Endometrial microvascular endothelial cells (primary cell): ENCODE measurements around the gene PLCL1. TPM values are rescaled to one million over a fixed set of nuclear protein-coding genes. Genes with fewer than 3 reads are reported as not detected.
"Not testable (repeated sequence)": the region's sequence is repeated elsewhere in the genome, so short reads cannot be mapped to it uniquely, and the experiment has no call there.

Source experiments
- in situ Hi-C: cut with HindIII; loops from 2 replicates; pipeline ENCODE4 v1.10.0; 2017; ENCODE audit warnings: low sequenced_read_pairs, low pct_unique_long_range_greater_than_20kb; ENCODE audit errors: inconsistent ontology term
- total RNA-seq: library from RNA; depleted of rRNA; stranded (reverse); fragments of >200 nt; gene quantifications from one replicate; pipeline ENCODE4 v1.2.3, GENCODE V29; 2015; ENCODE audit errors: inconsistent ontology term

PLCL1 gene
- total RNA-seq, 1 donor from 2014 or later = 0.65 TPM

- in situ Hi-C loops = no loop called here
These were observed 200.8 kb downstream of the PLCL1 start for GRCh38 chr2:198004921-198005829.

GRCh38 chr2:198006733-198007132 is 202.3 kb downstream of the PLCL1 start:
- in situ Hi-C loops = no loop called here

- in situ Hi-C loops = no loop called here
These were observed 203.8 kb downstream of the PLCL1 start for GRCh38 chr2:198008230-198008629.

GRCh38 chr2:198012025-198012424 is 207.6 kb downstream of the PLCL1 start:
- in situ Hi-C loops = no loop called here

- in situ Hi-C loops = no loop called here
These were observed 211.8 kb downstream of the PLCL1 start for GRCh38 chr2:198016243-198016642.

- in situ Hi-C loops = no loop called here
These were observed 212.7 kb downstream of the PLCL1 start for GRCh38 chr2:198017068-198017467.

GRCh38 chr2:198028955-198029354 is 224.6 kb downstream of the PLCL1 start:
- in situ Hi-C loops = no loop called here

- in situ Hi-C loops = not testable (repeated sequence)
These were observed 225.2 kb downstream of the PLCL1 start for GRCh38 chr2:198029576-198029975.

GRCh38 chr2:198033626-198034025 is 229.2 kb downstream of the PLCL1 start:
- in situ Hi-C loops = no loop called here

- in situ Hi-C loops = no loop called here
These were observed 231.9 kb downstream of the PLCL1 start for GRCh38 chr2:198036029-198036879.

GRCh38 chr2:198040835-198041234 is 236.4 kb downstream of the PLCL1 start:
- in situ Hi-C loops = no loop called here

GRCh38 chr2:198042189-198042588 is 237.8 kb downstream of the PLCL1 start:
- in situ Hi-C loops = no loop called here

- in situ Hi-C loops = no loop called here
These were observed 240.4 kb downstream of the PLCL1 start for GRCh38 chr2:198044777-198045176.

GRCh38 chr2:198045227-198045626 is 240.8 kb downstream of the PLCL1 start:
- in situ Hi-C loops = no loop called here

GRCh38 chr2:198052741-198053140 is 248.3 kb downstream of the PLCL1 start:
- in situ Hi-C loops = no loop called here

GRCh38 chr2:198053148-198053547 is 248.8 kb downstream of the PLCL1 start:
- in situ Hi-C loops = no loop called here

- in situ Hi-C loops = no loop called here
These were observed 249.4 kb downstream of the PLCL1 start for GRCh38 chr2:198053776-198054175.

GRCh38 chr2:198054299-198054698 is 249.9 kb downstream of the PLCL1 start:
- in situ Hi-C loops = no loop called here

GRCh38 chr2:198055716-198056115 is 251.3 kb downstream of the PLCL1 start:
- in situ Hi-C loops = no loop called here

GRCh38 chr2:198056836-198057235 is 252.4 kb downstream of the PLCL1 start:
- in situ Hi-C loops = no loop called here
